Coronary artery (tissue), 2 donors: ENCODE results near the gene NCOA7.
A peak's percentile ranks its signal among the peaks of the same experiment; 100 is the strongest.

Source experiments
- DNase-seq: peaks from one replicate; pipeline ENCODE4 v3.0.0-alpha.2; 2017; ENCODE audit warnings: low spot score
- H3K27ac ChIP-seq, 2 donors: fragments of 200-600 bp; sonication (generic); one replicate each; pipeline ENCODE4 v1.5.1; 2016 to 2019
- H3K4me3 ChIP-seq: fragments of 200-600 bp; sonication (generic); 2 replicates; pipeline ENCODE4 v1.5.1; 2016; ENCODE audit warnings: mild to moderate bottlenecking, moderate library complexity
- TF ChIP-seq, protein P1 (sequence below): fragments of 200-600 bp; sonication (generic); IDR thresholded peaks from one replicate; pipeline ENCODE4 v1.5.1; 2019; ENCODE audit warnings: antibody characterized with exemption

The NCOA7 gene

DNA sequence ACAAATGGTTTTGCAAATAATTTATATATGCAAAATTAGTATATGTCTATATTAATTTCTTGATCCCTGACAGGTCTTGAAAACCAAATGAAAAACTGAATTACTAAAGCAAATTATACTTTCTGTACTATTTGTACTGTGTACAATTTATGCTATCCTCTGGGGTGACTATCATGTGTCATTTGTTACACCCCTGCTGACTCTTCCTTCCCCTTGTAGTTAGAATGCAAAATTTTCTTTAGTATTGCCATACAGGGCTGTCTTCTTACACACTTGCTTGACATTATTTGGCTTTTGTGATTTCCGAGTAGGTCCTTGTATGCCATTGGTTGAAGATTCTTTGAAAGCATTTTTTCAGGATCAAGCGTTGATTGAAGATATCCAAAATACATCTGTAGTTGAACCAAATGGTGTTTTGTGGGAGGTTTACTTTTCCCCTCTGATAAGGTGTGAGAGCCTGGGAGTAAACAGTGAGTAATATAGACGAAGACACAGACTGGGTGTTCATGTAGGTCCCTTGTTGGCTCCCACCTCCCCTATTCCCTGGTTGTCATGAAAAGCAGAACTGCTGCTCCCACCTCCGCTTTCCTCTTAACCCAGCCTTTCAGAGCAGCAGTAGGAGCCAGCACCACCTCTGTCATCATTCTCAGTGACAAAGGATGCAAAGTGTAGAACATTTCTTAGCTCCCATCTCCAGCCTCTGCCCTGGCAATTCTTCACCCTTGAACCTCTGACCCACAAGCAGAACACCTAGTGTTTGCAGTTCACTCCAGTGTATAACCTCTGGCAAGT, 29.0 kb downstream of the NCOA7 start:
- no peak for DNase-seq
- H3K27ac ChIP-seq = peak overlapping the region; percentile 26 to 46
- TF ChIP-seq, protein P1, sequence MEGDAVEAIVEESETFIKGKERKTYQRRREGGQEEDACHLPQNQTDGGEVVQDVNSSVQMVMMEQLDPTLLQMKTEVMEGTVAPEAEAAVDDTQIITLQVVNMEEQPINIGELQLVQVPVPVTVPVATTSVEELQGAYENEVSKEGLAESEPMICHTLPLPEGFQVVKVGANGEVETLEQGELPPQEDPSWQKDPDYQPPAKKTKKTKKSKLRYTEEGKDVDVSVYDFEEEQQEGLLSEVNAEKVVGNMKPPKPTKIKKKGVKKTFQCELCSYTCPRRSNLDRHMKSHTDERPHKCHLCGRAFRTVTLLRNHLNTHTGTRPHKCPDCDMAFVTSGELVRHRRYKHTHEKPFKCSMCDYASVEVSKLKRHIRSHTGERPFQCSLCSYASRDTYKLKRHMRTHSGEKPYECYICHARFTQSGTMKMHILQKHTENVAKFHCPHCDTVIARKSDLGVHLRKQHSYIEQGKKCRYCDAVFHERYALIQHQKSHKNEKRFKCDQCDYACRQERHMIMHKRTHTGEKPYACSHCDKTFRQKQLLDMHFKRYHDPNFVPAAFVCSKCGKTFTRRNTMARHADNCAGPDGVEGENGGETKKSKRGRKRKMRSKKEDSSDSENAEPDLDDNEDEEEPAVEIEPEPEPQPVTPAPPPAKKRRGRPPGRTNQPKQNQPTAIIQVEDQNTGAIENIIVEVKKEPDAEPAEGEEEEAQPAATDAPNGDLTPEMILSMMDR = no peak
- no peak overlapping the region for H3K4me3 ChIP-seq

DNA sequence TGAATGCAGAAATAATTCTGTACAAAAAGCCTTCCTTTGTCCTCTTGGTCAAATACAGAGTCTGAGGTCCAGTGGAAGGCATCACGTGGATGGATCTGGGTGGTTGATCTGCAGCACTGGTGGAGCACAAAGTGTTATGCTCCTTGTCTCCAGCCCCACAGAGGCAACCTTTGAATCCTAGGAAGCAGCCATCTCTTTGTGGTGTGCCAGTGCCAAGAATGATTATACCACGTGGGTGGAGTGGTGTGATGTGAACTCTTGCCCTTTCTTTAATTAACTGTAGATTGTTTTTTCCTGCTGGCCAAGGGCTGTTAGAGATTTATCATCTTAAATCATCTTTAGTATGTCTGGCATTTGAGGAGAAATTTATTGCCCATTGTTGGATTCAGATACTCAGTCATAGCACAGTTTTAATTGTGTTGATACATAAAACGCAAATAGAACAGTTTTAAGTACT, 31.1 kb downstream of the NCOA7 start:
- H3K27ac ChIP-seq = peak overlapping the region in 1 of 2 donors; percentile 23
- H3K4me3 ChIP-seq = no peak overlapping the region
- TF ChIP-seq, protein P1 = no peak
- DNase-seq = no peak

DNA sequence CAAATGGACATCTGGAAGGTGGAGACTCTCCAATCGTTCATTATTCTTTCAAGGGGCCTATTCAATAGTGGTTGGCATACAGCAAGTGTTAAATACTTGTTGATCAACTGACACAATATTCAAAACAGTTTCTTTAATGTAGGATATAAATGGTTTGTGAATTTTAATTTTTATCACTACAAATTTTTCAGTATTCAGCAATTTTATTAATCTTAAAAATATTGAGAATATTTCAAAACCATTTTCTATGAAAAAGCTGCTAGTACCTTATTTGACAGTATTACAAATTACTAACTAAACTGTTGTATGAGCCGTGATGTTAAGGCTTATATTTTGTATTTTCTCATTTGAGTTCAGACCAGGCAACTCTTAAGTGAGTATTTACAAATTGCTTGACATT, 32.4 kb downstream of the NCOA7 start:
- no peak overlapping the region for H3K27ac ChIP-seq
- TF ChIP-seq, protein P1 = no peak
- DNase-seq = no peak
- no peak overlapping the region for H3K4me3 ChIP-seq

DNA sequence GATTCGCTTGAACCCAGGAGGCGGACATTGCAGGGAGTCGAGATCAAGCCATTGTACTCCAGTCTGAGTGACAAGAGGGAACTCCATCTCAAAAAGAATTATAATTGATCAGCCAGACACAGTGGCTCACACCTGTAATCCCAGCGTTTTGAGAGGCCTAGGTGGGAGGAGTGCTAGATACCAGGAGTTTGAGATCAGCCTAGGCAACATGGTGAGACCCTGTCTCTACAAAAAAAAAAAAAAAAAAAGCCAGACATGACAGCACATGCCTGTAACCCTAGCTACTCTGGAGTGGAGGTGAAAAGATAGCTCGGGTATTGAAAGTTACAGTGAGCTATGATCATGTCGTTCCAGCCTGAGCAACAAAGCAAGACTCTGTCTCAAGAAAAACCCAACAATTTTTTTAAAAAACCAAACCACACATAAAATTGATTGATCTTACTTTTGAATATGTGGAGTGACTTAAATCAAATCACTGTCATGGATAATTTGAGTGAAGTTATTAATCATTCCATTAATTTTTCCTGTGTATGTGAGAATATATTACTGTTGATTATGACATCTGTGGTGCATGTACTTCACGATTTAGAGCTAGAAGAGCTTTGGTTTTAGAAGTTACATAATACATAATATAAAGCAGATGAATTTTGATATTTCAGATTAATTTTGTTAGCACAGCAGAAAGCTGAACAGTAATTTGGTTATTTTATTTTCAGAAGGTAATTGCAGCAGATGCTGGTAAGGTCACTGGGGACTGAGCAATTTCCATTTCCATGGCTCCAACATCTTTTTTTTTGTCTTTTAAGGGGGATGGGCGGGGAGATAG, 34.4 kb downstream of the NCOA7 start:
- Histone ChIP-seq H3K4me3 (no peak overlapping the region), H3K27ac (no peak overlapping the region)
- DNase-seq = no peak
- TF ChIP-seq, protein P1 = no peak

GRCh38 chr6:125826695-125827463, 36.1 kb downstream of the NCOA7 start:
- DNase-seq = no peak
- TF ChIP-seq, protein P1 = no peak

DNA sequence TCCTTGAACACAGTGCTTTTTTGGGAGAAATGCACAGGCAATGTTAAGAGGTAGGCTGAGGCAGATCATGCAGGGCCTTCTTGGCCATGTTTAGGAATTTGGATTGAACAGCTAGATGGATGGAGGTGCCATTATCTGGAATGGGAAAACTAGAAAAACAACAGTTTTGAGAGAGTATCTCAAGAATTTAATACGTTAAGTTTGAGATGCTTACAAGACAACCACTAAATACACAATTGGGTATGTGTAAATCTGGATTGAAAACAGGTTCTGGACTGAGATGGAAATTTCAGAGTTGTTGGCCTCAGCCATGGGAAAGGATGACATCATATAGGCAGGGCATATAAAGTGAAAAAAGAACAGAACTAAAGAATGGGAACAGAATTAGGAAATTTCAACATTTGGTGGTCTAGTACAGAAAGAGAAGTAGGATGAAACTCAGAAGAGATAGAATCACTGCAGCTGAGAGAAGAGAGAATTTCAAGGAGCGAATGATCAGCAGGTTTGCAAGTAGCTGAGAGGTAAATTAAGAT, 37.1 kb downstream of the NCOA7 start:
- no peak for DNase-seq
- peak overlapping the region in 1 of 2 donors; percentile 63 for H3K27ac ChIP-seq
- TF ChIP-seq, protein P1 = no peak
- H3K4me3 ChIP-seq = no peak overlapping the region

More at GRCh38 chr6:125826695-125827463, 36.1 kb downstream of the NCOA7 start:
- no peak overlapping the region for H3K4me3 ChIP-seq
- peak overlapping the region in 1 of 2 donors; percentile 49 for H3K27ac ChIP-seq
